ENCODE measurements around the gene SLC25A21.

SLC25A21 gene

DNA sequence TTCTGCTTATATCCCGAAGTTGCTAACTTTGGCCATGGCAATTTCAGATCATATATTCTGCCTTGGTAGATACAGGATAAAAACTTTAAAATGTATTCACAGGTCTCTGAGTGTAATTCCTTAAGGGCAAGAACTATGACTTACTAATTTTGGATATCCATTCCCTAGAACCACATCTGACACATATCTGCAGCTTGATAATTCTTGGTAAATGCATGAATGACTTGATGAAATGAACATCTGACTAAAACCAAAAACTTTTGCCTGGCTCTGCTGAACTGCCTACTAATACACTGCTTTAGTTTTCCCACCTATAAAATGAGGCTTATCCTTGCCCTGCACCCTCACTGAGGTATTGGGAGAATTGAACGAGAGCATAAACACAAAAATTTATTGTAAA is 32.2 kb downstream of the SLC25A21 start:
- no peak for DNase-seq

DNA sequence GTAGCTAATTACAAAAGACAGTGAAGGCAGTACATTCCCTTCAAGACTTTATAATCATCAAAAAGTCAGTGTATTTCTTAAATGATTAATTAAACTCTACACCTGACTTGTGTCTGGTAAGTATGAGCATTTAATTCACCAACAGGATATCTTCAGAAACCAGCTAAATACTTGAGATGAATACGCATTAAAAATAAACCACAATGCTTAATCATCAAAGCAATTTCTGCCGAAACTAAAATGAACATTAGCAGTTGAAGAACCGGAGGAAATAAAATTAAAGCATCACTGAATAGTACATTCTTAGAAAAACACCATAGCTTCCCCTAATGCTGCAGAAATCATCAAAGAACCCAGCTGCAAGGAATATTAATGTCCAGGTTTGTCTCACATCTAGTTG is 32.7 kb downstream of the SLC25A21 start:
- no peak for DNase-seq

DNA sequence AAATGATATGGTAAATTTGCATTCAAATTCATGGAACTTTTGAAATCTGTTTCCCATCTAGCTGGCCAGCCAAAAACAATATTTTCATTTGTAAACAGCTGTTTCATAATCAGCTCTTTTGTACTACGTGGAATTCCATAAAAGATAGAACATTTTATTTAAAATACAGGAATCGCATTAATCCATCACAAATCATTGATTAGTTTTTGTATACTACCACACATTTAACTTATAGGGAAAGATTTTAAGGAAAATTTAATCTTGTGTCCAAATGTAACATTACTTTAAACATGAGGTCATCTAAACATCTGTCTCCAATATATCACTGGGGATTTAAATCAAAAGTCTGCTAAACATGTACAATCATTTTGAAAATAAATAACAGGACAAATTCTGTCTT is 33.5 kb downstream of the SLC25A21 start:
- no peak for DNase-seq

DNA sequence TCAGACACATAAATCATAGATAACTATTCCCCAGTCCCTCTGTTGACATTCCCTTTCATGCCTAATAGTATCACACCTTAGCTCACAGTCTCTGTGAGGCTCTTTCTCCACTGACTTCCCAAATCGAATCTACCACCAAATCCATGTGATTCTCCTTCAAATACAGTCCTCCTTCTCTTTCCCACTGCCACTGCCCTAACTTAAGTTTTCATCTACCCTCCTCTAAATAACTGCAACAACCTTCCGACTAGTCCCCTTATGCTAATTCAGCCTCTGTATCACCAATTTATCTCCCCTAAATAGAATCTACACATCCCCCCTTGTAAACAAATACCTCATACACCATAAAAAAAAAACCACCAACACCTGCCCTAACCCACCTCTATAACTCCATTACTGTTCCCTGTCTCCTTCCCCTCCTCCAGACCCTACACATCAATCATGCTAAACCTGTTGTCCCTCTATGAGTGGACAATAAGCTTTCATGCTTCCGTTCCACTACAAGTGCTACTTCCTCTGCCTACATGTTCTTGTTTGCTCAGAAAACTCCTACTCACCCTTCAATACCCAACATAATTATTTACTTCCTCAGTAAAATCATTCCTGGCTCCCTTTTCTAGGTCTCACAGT is 39.0 kb downstream of the SLC25A21 start:
- no peak for DNase-seq

DNA sequence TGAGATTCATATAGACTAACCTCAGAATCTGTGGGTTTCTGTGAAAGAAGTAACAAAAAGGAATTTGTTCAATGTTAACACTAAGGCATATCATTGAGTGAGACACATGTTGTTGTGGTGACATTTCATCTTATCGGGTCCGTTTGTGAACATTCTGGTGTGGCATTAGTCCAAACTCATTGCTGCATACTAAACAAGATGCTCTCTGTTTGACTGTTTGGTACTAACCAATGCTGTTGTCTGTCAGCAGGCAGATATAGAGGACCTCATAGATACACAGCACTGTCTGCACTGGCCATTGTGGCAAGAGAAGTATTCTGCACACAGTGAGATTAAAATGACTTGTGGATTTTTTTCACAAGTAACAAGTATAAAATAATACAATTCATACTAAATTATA is 41.2 kb downstream of the SLC25A21 start:
- DNase-seq = no peak

DNA sequence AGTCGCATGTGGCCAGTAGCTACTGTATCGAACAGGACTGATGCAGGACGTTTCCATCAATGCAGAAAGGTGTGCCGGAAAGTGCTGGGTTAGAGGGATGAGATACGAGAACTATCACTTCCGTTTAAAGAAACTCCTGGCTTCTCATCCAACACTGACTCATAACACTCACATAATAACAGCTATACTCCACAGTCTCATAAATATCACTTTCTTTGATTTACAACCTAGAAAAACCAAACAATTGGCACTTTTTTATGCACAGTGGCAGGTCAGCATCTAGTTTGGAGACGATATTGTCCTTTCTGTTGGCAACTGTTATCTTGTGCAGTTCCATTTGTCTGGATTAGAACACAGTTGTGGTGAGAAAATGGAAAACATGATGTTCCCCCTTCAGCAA is 43.4 kb downstream of the SLC25A21 start:
- DNase-seq = no peak

DNA sequence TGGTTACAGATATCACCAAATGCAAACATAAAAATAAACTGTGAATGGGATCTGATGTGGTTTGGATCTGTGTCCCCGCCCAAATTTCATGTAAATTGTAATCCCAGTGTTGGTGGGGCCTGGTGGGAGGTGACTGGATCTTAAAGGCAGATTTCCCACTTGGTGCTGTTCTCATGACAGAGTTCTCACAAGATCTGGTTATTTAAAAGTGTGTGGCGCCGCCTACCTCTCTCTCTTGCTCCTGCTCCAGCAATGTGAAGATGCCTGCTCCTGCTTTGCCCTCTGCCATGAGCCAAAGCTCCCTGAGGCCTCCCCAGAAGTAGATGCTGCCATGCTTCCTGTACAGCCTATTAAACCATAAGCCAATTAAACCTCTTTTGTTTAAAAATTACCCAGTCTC is 47.8 kb downstream of the SLC25A21 start:
- DNase-seq = peak; percentile 4

DNA sequence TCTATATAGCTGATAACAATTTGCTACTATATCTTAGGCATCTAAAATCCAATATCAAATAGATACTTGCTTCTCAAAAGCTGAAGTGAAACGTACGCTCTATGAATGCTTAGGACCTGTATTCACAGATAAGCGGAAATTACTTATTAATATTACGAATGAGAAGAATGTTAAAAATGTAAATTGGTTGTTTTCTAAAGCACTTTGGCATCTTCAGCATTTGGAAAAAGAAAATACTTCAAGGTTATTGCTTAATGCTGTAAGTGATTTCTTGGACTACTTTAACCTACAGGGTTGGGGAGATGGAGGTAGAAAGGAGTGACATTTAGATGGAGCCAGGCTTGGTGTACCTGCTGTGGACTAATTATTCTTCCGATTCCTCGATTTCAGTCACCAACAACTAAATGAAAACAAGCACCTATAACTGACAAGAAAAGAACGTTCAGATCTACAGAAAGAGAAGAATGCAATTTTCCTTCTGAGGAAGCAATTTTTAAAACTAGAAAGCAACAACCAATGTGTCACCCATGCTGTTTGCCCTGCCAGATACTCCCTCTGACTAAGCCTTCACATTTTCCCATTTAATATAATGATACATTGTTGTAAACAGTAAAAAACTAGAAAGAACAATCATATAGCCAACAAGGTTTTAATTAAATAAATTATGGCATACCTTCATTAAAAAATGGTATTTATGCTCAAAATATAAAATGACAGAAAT is 49.3 kb downstream of the SLC25A21 start:
- DNase-seq = no peak

DNA sequence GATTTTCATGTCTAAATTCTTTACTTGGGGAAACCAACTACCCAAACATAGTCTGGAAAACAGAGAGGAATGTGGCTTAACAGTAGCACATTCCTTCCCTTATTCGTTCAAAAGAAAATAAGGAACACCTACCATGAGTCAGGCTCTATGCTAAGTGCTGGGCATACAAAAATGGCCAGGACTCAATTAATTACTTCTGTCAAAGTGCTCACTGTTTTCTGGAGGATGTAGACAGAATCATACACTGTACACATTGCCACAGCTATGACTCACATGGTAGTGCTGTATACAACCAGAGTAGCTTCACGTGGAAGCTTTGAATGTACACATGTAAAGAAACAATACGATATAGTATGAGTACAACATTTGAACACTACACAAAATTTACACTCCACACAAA is 50.1 kb downstream of the SLC25A21 start:
- no peak for DNase-seq

DNA sequence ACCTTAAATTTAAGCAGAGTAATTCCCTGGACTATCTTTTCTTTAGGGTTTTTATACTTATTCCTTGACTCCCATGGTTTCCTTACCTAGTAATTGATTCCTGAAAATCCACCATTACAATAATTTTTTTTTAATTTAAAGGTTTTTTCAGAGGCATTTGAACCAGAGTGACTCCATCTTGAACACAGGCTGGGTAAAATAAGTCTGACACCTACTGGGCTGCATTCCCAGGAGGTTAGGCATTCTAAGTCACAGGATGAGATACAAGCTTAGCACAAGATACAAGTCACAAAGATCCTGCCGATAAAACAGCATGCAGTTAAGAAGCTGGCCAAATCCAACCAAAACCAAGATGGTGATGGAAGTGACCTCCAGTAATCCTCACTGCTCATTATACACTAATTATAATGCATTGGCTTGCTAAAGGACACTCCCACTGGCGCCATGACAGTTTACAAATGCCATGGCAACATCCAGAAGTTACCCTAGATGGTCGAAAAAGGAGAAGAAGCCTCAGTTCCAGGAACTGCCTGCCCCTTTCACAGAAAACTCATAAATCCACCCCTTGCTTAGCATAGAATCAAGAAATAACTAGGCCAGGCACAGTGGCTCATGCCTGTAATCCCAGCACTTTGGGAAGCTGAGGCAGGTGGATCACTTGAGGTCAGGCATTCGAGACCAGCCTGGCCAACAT is 53.6 kb downstream of the SLC25A21 start:
- no peak for DNase-seq

DNA sequence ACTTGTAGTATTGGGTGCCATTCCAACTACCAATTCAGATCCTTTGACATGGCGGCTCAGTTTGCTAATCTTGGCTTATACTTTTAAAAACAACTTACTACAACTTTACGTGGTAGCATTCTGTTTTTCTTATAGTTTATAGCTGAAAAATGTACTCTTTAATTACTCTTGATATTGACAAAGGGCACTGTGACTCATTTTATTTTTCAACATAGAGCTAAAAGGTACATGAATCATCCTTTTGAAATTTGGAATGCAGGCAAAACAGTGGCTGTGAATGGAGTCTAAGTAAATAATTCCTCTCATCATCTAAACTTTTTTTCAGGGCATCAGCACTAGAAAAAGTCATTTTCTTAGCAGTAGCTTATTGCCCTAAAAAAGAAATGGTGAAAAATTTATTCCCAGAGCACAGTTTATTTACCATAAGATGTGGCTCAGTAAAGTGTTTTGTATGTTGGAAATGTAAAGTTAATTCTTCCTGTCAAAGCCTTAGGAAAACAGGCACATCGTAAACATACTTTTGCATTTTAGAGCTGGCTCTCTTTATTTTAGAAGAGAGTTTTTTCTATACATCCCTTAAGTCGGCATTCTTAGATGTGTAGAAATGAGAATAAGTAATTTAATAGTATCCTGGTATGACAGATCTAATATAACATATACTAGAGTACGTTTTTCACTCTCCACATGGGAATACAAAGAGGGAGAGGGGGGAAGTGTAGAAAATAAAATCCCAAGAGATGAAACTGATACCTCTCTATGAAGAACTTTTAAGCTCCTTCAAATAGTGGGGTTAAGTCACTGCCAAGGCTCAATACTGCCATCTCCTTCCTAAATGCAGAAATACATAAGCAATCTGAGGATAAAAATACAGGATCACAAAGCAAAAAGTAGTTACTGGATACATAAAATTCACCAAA is 55.2 kb downstream of the SLC25A21 start:
- no peak for DNase-seq

DNA sequence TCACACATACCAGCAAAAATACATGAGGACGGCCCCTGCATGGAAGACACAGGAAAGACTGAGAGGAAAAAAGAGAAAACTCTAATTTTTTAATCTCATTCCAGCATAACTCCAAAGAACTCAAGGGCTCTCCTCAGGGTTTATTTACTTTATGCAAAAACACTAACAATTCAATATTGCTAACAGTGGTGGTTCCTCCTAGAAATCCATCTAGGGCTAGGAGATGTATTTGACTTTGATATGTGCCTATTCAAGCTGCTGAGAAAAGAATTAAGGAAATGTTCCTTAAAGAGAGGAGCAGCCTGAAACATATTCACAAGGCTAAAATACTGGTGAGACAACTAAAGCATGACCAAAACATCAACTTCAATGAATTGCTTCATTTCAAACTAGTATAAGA is 57.0 kb downstream of the SLC25A21 start:
- no peak for DNase-seq

DNA sequence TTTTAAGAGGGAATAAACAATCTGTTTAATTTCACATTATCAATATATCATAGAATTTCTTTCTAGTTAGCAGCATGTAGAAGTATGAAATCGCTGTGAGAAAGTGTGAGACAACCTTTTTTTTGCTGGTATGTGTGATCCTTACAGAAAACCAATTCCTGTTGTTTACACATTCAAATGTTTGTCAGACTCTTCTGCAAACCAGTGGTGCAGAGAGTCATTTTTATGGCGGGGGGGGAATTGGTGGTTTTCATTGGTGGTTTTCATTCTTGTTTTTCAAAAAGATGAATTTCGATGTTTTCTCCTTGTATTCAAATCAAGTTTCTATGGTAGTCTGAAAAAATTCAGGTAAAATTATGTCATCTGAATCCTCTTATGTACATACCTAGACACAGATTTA is 57.8 kb downstream of the SLC25A21 start:
- no peak for DNase-seq

DNA sequence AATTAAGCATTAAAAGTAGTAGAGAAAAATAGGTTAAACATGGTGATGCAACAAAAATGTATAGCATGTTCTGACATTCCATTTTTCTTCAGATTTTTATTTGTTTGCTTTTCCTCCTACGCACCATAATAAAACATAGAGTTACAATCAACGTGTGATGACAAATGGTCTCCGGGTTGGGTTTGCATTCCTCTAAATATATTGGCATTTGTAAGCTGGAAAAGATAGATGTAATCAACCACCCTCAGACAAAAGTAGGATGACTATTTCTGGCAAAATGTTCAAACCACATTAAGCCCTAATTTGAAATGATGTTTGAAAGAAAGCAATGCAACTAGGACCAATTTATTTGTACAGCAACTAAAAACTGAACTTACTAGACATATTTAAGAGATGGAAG is 58.4 kb downstream of the SLC25A21 start:
- no peak for DNase-seq

DNA sequence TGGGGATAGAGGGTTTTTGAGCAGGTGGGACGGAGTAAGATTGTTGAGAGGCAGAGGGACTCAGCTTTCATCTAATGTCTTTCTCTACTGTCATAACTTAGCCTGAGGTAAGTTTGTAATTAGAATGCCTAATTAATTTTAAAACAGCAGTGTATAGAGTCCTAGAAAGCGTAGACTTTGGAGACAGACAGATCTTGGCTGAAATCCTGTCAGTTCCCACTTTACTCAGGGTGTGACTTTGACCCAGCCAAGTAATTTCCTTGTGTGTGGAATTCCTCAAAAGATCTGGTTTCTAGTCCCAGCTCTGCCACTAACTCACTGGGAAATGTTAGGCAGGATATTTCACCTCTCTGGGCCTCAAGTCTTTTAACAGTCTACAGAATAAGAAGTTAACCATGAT is 74.3 kb downstream of the SLC25A21 start:
- no peak for DNase-seq

DNA sequence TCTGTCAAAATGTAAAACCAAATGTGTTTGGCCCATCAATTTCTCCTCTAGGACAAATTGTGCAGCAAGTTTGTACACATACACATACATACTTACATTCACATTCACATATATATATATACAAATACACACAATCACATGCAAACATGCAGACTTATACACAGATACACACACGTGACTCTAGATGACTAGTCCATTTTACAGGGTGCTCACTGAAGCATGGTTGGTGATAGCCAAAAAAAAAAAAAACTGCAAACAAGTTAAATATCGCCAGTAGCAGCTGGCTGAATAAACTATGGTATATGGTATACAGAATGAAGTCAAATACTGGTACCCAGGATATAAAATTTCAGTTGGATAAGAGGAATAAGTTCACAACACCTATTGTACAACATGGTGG is 77.9 kb downstream of the SLC25A21 start:
- DNase-seq = no peak

DNA sequence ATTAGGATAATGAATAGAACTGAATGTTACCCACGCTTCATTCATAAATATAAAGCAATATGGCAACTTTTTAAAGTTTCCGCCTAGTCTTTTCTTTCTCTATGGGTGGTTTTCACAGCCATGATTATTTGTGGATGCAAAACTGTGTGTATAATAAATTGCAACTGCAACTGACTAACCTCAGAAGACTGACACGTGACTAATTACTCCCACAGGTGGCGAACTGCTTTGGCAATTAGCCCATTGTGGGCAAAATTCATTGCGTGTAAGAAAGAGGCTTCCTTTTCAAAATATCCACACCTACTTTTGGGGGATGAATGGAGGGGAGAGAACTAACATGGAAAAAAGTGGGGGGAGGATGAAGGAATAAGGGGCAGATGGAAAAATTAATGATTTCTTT is 79.0 kb downstream of the SLC25A21 start:
- peak; percentile 41 for DNase-seq

DNA sequence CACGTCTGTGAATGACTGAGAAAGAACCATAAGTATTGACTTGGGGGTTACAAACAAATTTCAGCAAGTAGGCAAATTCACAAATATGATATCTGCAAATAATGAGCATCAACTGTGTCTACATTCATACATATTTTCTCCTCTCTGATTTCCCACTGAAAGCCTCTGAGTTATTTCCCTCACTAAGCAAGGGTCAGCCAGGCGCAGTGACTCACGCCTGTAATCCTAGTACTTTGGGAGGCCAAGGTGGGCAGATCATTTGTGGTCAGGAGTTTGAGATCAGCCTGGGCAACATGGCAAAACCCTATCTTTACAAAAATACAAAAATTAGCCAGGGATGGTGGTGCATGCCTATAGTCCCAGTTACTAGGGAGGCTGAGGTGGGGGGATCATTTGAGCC is 80.8 kb downstream of the SLC25A21 start:
- DNase-seq = no peak

DNA sequence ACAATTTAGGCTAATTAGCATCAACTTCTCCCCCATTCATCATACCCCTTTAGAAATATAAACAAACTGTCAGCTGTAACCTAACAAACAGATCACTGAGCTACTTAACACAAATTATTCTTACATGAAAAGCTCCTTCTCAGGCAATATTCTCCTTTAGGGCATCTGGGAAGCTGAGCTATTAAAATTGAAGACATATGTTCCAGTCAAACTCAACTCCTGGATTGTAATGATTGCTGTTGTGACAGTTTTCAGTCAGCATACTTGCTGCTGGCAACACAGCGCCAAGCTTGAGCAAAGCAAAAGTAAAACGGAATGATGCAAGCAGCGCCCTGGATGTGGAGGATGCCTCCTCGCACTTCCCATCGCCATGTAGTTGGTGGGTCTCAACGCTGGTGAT is 82.4 kb downstream of the SLC25A21 start:
- DNase-seq = no peak

DNA sequence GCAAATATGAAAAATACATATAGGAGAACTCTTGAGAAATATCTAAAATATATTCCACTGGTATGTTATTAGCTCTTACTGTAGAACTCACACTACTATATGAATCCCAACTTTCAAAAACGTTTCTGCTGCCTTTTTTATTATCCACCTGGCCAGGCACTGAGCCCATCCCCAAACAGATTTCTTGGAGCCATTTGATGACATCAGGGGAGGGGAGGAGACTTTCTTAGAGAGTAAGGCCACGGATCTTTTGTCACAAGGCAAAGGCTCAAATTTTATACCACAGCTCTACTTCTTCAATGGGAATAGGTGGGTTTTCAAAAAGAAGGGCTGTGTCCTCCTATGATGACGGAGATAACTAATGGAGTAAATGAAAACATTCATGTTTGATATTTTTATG is 83.0 kb downstream of the SLC25A21 start:
- DNase-seq = no peak

DNA sequence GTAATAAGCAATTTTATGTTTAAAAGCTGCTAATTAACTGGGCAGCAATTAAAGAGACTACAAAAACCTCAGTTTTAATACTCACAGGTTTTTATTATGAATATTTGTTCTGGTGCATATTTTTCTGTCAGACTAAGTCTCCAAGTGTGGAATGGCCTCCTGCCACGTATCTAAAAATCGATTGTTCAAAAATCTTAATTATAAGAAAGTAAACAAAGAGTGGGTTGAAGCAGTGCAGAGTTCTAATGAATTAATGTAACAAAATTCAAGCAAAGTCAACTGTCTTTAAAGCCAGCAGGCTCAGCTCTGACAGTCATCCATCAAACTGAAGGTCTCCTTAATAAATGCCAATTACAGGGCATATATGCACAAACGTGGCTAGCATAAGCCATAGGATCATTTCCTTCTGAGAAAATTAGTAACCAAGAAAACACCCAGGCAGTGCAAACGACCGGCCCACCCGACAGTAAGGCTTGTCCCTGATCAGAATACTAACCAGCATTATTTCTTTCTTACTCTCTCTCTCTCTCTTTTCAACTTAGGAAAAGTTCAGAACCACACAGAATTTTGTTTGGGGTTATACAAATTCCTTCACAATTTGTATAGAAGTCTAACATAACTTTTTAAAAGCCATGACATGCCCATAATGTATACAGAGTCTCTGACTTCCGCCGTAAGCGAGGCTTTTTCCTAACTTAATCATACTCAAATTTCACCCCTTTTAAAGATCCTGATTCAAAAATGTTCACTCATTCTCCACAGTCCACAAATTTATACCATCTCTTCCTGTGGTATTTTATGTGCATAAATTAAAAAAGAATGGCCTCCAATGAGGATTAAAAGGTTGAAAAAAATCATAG is 83.8 kb downstream of the SLC25A21 start:
- no peak for DNase-seq

DNA sequence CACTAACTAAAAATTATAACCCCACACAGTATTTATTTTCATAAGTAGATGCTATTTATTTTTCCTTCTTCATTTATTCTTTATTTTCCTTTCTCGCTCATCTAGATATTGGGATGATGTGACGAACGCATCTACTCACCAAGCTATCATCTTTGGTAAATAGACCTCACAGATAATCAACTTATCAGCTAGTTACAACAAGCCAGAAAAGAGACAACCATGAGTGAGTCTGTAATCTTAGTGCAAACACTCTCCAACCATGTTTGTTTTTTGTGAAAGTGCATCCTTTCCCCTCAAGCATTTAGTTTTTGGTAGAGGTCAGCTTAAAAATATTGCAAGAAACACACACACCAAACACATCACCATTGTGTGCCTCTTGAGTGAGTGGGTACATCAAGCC is 84.9 kb downstream of the SLC25A21 start:
- DNase-seq = no peak
